Activated T-cell treated with anti-CD3 and anti-CD28 coated beads for 4 hours (primary cell): ENCODE data around the gene IRX1.

Experiments
- DNase-seq: peaks from one replicate; pipeline ENCODE4 v3.0.0-alpha.2; 2020

Gene IRX1

GRCh38 chr5:3595006-3595961 is at the start of gene IRX1:
Gene IRX1 (plus strand): TSS chr5:3595832. CDS start chr5:3596106, 274 bp downstream.
- DNase-seq, result no peak

GRCh38 chr5:3546028-3546427 is 49.6 kb upstream of the IRX1 start:
- no peak for DNase-seq

DNA sequence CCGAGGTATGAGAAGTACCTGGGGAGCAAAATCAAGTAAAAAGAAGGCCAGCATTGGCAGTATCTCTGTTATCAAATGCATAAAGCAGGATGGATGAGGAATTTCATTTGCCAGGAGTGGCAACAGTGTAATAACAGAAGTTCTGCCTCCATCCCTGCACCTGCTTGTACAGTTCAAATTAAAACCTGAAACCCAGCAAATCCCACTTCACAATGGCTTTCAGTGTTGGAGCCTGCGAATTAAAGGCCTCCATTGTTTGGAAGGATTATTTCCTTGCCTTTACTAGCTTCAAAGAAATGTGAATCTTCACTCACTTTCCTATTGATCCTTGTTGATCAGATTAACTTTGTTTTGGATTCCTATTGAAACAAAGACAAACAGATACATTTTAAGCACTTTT is 31.5 kb upstream of the IRX1 start:
- DNase-seq, result no peak

DNA sequence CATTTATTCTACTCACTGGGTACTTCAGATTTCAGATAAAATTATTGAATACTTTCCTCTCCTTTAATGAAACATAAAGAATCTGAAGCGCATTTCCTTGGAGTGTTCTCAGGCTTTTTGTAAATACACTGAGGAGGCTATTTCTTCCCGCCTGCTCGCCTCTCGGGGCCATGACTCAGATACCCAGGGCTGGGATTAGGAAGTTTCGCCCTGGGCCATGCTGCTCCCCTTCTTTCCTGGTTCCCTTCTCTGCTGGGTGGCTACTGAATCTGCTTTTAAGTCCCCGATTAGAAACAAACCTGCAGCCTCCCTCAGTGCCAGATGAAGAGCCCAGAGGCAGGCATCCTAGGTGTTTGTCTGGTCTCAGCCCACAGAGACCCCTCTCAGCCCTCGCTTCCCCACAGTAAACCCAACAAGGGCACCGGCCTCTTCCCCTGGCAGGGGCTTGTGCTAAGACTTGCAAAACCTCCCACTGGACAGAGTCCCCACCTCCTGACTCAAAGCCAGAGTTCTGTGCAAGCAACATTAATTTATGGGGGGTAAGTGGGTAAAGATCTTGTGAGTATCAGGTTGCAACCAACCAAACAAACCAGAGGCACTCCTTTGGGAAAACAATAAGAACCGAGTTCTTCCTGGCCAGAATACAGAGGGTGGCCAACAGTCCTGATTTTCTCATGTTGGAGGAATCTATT is 30.7 kb upstream of the IRX1 start:
- no peak for DNase-seq

GRCh38 chr5:3584724-3585531 is 10.7 kb upstream of the IRX1 start:
- DNase-seq, result no peak

DNA sequence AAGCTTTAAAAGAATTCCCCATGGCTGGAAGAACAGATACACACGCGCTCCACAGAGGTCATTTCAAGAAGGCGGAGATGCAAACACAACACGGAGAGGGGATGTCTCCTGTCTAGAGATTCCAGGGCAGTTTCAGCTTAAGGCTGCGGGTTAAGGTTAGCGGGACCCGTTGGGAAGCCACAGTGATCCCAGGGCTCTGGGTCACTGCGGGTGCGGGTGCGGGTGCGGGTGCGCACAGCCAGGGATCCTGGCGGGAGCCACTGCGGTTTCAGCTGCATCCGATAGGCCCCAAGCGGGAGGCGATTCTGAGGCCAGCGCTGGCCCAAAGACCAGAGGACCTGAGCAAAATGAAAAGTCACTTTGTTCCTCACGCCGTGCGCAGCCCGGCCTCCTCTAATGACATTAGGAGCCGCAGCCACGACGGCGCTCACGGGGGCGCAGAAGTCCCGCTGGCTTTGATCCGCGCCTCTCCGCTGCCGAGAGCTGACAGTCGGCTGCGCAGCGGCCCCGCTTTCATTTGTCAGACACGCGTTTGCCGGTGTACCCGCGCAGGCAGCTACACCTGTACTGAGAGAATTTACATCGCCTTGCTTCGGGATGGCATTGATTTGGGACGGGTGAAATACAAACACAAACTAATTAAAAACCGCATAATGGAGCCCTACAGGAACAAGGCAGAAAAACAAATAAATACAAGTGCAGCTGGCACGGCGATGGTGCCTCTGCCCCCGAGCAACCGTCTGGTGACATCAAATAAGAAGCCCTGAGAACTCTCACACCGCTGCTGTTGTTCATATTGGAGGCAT is 5.3 kb upstream of the IRX1 start:
- DNase-seq, result no peak

- no peak for DNase-seq
Measured at GRCh38 chr5:3590967-3591900, 4.4 kb upstream of the IRX1 start.

DNA sequence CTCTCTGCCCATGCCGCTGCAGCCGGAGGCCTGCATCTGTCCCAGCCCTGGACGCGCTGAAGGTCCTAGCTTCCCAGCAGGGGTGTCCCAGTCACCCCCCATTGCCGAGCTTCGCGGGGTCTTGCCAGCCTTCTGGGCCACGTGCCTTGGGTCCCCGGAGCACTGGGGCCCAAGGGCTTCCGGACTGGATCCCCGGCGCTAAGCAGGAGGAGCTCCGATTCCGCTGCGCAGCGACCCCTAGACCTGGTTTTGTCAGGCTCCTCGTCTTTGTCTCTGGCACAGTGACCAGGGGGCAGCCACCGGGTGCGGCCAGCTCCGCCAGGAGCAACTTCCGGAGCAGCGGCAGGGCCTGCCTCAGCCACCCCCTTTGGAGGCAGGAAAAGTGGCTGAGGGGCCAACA is 3.3 kb upstream of the IRX1 start:
- no peak for DNase-seq

GRCh38 chr5:3593771-3594509 is 1.7 kb upstream of the IRX1 start:
- no peak for DNase-seq

DNA sequence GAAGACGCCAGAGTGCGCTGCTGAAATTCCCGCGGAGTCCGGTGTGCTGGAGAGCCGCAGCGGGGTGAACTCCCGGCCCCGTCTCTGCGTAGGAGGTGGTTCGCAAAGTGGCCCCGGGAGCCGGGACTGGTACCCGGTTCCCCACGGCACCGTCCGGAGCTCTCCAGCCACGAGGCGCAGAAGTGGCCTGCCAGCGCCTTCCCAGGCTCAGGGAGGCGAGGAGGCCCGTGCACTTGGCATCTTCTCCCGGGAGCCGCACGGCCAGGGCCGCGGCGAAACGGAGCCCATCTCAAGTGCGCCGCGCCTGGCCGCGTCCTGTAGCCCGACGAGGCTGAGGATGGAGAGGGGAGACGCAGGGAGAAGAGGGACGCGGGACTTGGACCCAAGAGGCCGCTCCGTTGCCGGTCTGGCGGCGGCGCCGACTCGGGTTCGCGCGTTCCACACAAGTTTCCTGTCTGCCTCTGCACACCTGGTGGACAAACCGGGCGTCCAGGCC is 1.1 kb upstream of the IRX1 start:
- no peak for DNase-seq

GRCh38 chr5:3596261-3596825 is 711 bp downstream of the IRX1 start:
- DNase-seq, result no peak

DNA sequence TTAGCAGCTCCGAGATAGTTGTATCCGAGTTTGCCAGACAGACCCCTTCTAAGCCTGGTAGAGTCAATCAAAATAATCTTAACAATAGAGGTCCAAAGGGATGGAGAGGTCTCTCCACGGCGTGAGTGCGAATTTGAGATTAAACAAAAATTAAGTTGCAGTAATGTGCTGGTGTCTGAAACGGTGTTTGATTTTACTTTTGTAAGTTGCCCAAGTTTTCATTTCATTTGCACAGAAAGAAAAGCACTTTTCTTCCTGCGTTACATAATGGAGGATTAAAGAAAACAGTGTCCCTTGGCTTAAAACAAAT is 1.2 kb downstream of the IRX1 start:
- DNase-seq, result no peak

DNA sequence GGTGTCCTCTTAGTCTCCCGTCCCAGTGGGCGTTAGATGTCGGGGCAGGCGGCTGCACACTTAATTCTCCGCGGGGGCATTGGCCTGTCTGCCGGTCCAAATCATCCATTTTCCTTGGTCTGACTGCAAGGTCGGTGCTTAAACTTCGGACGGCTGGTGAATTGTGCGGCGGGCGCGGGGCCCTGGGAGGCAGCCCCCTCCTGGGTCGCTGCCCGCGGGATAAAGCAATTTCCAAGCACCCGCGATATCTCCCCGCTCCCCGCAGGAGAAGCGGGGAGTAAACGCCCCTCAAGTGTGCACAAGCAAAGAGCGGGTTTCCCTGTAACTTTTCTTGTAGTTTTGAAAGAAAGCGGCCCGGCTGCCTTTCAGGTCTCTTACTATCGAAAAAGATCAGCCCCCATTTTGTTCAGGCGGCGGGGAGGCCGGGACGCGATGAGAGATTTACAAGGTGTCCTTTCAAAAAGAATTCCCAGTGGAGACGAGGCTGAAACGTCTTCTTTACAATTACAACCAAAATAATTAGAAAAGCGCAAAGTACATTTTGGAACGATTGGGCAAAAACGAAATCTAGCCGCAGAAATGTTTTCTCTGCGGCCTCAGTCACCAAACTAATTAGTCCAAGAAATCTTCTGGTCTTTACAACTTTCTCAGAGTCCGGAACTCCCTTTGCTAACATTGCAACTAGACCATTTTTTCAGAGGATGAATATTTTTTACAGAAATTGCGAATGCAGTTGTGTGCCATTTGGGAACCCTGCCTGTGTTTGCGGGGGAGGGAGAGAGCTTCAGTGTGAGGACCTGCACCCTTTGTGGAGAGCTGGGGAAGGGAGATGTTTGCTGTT is 1.8 kb downstream of the IRX1 start:
- no peak for DNase-seq

- no peak for DNase-seq
Measured at GRCh38 chr5:3598207-3598606, 2.6 kb downstream of the IRX1 start.

DNA sequence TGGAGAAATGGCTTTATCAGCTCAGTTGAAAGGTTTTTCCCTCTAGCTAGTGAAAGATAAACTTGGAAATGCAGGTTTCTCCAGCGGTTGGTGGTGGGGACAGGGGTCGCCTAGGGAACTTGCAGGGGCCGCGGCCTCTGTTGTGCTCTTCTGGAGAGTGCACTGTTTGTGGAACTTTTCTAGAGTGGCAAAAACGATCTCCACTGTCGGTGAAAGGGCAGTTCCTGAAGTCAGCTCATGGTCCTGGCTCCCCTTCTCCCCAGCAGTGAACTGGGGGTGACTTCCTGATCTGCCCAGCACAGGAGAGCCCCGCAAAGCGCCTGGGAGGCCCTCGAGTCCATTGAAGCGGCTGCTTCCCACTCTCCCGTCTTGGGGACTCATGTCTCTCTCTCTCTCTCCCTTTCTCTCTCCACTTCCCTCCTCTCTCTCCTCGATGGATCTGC is 3.2 kb downstream of the IRX1 start:
- DNase-seq, result no peak

GRCh38 chr5:3599226-3600105 is 3.8 kb downstream of the IRX1 start:
- DNase-seq, result no peak

- no peak for DNase-seq
Measured at GRCh38 chr5:3600106-3601060, 4.8 kb downstream of the IRX1 start.
